Cerebellar cortex (tissue), 1 donor: Measurements from ENCODE around the gene MUTYH.

ENCODE experiments used
- DNase-seq: peaks from one replicate; pipeline ENCODE4 v3.0.0-alpha.2; 2015; ENCODE audit warnings: low spot score

MUTYH gene

GRCh38 chr1:45348966-45349677, 8.9 kb upstream of the MUTYH start:
- peak; percentile 95 for DNase-seq

- DNase-seq = no peak
Measured at GRCh38 chr1:45348609-45348965, 8.3 kb upstream of the MUTYH start.

GRCh38 chr1:45348020-45348419, 7.8 kb upstream of the MUTYH start:
- no peak for DNase-seq

- no peak for DNase-seq
Measured at GRCh38 chr1:45346473-45346872, 6.2 kb upstream of the MUTYH start.

GRCh38 chr1:45345014-45345413, 4.8 kb upstream of the MUTYH start:
- DNase-seq = no peak

GRCh38 chr1:45344499-45344898, 4.3 kb upstream of the MUTYH start:
- DNase-seq = no peak

- DNase-seq = no peak
Measured at GRCh38 chr1:45340816-45341466, 701 bp upstream of the MUTYH start.

- no peak for DNase-seq
Measured at GRCh38 chr1:45337630-45338325, 2.5 kb downstream of the MUTYH start.

- no peak for DNase-seq
Measured at GRCh38 chr1:45335855-45336324, 4.3 kb downstream of the MUTYH start.

GRCh38 chr1:45334308-45335245, 5.7 kb downstream of the MUTYH start:
- peak; percentile 93 for DNase-seq

GRCh38 chr1:45332346-45332720, 7.9 kb downstream of the MUTYH start:
- no peak for DNase-seq

- no peak for DNase-seq
Measured at GRCh38 chr1:45331436-45332345, 8.5 kb downstream of the MUTYH start.

GRCh38 chr1:45329445-45329844, 10.8 kb downstream of the MUTYH start:
- DNase-seq = no peak

GRCh38 chr1:45328680-45329079, 11.6 kb downstream of the MUTYH start:
- no peak for DNase-seq

- peak; percentile 35 for DNase-seq
Measured at GRCh38 chr1:45327644-45328515, 12.4 kb downstream of the MUTYH start.

GRCh38 chr1:45326627-45327623, 13.3 kb downstream of the MUTYH start, which contains the start of gene HPDL:
HPDL (plus strand) TSS chr1:45326895; CDS start chr1:45327149, 254 bp downstream.
- peak; percentile 55 for DNase-seq

GRCh38 chr1:45325851-45326506, 14.3 kb downstream of the MUTYH start:
- no peak for DNase-seq

- DNase-seq = no peak
Measured at GRCh38 chr1:45322486-45323040, 17.7 kb downstream of the MUTYH start.
